Measurements from ENCODE around the gene CRYBB2.

DNA sequence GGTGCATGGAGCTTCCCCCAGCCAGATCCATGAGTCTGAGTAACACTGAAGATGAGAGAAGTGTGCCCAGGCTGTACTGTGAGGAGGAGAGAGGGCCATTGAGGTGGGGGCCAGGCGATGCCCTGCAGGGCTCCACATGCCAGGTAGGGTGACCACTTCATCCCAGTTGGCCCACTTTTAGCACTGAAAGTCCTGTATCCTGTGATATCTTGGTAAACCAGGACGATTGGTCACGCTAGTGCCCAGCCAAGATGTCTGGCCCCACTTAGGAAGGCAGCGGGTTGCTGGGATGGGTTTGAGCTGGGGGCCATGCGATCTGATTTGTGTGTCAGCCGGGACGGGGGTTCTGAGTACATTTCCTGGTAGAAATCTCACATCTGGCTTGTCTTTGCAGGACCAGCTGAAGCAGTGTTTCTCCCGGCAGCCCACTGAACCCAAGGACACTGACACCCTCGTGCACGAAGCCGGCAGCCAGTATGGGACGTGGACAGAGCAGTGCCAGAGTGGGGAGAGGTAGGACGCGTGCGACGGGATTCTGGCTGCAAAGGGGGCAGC lies 48.9 kb upstream of the CRYBB2 start:
- TF ChIP-seq, protein P1, sequence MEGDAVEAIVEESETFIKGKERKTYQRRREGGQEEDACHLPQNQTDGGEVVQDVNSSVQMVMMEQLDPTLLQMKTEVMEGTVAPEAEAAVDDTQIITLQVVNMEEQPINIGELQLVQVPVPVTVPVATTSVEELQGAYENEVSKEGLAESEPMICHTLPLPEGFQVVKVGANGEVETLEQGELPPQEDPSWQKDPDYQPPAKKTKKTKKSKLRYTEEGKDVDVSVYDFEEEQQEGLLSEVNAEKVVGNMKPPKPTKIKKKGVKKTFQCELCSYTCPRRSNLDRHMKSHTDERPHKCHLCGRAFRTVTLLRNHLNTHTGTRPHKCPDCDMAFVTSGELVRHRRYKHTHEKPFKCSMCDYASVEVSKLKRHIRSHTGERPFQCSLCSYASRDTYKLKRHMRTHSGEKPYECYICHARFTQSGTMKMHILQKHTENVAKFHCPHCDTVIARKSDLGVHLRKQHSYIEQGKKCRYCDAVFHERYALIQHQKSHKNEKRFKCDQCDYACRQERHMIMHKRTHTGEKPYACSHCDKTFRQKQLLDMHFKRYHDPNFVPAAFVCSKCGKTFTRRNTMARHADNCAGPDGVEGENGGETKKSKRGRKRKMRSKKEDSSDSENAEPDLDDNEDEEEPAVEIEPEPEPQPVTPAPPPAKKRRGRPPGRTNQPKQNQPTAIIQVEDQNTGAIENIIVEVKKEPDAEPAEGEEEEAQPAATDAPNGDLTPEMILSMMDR (IDR thresholded peaks at IDR 0.05 in 4 of 5, conservative IDR thresholded peaks at IDR 0.05 in 1 of 5) = no peak
- no peak for TF ChIP-seq POLR2A (IDR thresholded peaks at IDR 0.05)
